ENCODE results near the gene ETHE1.

DNA sequence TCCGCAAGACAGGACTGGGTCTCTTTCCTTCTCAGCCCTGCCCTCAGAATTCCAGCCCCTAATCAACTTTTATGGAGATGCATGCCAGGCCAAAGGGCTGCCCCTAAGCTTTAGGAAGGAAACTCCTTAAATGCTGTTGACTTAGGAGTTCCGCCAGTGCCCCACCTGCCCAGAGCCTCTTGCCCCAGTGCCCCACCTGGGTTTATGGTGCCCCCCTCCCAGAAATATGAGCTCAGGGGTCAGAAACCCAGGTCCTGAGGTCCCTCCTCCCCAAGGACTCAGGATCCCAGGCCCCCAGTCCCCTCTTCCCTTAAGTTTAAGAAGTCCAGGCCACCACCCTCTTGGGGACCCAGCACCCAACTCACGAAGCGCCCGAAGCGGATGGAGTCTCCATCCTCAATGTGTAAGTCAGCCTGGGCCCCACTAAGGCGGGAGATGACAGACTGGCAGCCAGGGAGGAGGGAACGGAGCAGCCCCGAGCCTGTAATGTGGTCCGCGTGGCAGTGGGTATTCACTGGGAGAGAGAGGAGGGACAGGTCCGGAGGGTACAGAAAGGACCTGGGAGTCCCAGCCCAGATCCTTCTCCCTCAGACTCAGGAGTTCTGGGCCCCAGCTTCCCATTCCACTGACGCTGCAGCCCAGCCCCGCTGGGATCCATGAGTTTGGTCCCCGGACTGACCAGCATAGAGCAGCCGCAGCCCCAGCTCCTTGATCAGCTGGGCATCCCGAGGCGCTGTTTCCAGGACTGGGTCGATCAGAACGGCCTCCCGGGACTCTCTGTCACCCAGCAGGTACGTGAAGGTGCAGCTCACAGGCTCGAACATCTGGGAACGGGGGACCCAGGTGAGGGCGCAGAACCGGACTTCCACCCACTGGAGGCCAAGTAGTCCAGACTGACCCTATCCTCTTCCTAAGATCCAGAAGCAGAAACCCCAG lies 897 bp downstream of the ETHE1 start:
- TF ChIP-seq, protein P1, sequence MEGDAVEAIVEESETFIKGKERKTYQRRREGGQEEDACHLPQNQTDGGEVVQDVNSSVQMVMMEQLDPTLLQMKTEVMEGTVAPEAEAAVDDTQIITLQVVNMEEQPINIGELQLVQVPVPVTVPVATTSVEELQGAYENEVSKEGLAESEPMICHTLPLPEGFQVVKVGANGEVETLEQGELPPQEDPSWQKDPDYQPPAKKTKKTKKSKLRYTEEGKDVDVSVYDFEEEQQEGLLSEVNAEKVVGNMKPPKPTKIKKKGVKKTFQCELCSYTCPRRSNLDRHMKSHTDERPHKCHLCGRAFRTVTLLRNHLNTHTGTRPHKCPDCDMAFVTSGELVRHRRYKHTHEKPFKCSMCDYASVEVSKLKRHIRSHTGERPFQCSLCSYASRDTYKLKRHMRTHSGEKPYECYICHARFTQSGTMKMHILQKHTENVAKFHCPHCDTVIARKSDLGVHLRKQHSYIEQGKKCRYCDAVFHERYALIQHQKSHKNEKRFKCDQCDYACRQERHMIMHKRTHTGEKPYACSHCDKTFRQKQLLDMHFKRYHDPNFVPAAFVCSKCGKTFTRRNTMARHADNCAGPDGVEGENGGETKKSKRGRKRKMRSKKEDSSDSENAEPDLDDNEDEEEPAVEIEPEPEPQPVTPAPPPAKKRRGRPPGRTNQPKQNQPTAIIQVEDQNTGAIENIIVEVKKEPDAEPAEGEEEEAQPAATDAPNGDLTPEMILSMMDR (IDR thresholded peaks at IDR 0.05) = no peak
- TF ChIP-seq POLR2A (IDR thresholded peaks at IDR 0.05) = no peak
